Stimulated activated CD4-positive, alpha-beta T cell treated with anti-CD3 and anti-CD28 coated beads, Interleukin-15, amount 100 ng/mL, for 24 hours (primary cell): ENCODE measurements around the gene AGR3.
"Not testable (repeated sequence)": the region's sequence is repeated elsewhere in the genome, so short reads cannot be mapped to it uniquely, and the experiment has no call there.

ENCODE experiments used
- DNase-seq: peaks from one replicate; pipeline ENCODE4 v3.0.0-alpha.2; 2020

AGR3 gene

DNA sequence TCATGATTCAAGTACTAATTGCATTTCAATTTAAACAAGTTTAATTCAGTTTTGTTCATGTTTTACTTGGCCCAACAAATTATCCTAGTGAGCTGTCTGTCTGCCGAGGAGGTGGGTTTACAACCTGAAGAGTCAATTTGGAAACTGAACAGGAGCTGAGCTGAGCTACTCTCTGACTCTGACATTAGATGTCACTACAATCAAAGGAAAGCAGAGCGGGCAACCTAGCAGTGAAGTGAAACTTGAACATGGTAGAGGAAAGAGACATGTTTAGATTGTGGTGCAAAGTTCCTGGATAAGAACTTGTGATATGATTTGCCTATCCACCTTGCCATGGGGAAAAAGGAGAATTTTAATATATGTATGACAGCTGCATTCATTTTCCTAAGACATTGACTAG lies 9.6 kb upstream of the AGR3 start:
- no peak for DNase-seq

- DNase-seq, result no peak
Observed at GRCh38 chr7:16889851-16890415, 8.2 kb upstream of the AGR3 start.

GRCh38 chr7:16889305-16889704 lies 7.5 kb upstream of the AGR3 start:
- DNase-seq, result no peak

DNA sequence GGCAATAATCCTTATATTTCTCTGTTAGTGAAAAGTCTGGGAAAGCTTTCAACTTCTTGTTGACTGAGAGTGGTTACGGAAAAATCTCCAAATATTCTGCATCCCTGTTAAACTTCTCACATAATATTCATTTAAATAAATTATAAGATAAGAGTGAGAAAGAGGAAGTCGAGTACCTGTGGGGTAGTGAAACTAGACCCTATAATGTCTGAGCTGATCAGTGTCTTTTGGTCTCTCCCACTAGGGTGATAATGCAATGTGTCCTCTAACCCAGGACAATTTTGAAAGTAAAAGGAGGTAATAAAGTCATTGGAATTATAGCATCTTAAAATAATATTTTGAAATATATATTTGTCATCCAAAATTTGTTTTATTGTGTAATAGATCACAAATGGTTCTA lies 2.1 kb upstream of the AGR3 start:
- no peak for DNase-seq

DNA sequence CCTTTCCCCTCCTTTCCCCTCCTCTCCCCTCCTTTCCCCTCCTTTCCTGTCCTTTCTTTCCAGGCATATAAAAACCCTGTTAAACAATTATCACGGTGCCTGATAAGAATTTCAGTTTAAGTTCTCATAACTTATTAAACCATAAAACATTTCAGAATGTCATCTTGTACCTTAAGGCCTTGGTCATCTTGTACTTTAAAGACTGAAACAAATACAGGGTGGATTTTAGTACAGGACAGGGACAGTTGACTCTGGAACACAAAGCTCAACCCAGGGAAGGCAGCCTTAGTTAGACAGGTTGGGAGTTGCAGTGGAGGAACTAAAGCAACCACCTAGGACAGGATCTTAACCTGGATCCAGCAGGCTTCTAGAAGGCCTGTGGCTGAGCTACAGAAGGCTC lies 1.2 kb downstream of the AGR3 start:
- no peak for DNase-seq

DNA sequence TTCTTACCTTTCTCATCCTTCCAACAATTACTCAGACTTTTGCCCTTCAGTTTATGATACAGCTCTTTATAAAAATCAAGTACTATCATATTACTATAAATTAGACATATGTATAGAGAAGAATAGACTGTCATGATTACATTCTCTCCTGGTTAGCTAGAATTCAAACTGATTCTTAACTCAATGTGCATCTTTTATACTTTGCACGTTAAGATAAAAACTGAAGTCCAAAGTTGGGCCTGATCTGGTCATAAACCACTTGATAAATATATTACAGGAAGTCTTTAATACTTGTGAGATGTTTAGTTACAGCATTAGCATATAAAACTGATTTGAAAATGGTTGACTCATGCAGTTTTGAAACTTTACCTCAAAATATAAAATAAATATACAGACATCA lies 2.6 kb downstream of the AGR3 start:
- DNase-seq, result no peak

DNA sequence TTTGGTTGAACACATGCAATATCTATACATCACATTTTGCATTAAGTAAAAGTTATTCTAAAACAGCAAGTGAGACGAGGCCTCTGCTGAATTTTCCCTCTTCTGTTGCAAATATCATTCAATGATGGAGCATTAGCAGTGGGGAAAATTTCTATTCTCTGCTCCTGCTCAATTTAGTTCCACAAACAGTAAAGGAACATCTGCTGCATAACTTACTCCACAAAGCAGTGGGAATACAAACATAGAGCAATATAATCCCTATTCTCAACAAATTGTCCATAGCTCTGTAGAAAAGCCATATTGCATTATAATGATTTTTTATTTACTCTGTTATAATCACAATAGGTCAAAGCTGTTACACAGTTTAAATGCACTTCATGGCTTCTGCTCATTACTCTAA lies 5.9 kb downstream of the AGR3 start:
- no peak for DNase-seq

DNA sequence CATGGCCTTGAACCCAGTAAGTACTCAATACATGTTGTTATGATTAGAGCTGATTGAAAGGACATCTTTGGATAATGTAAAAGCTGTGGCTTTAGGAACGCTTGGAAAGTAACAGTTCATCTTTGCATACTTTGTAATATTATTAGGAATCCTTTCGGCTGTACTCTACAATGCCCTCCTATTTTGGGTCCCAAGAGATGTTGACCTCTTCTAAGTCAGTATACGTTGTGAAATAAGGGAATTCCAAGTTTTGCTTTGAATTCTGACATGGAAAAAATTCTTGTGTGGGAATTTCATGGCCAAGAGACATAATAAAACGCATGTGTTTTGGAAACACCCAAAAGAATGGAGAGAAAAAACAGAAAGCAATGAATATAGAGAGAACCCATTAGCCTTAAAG lies 7.7 kb downstream of the AGR3 start:
- no peak for DNase-seq

DNA sequence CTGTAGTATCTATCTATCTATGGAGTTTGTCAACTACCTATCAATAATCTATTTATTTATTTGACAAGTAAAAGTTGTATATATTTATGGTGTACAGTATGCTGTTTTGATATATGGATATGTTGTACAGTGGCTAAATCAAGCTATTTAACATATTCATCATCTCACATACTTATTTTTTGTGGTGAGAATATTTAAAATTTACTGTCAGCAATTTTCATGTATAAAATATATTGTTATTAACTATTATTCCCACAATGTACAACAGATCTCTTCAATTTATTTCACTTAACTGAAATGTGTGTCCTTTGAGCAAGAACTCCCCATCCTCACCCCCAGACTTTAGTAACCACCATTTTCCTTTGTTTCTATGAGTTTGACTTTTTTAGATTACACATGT lies 14.5 kb downstream of the AGR3 start:
- no peak for DNase-seq

DNA sequence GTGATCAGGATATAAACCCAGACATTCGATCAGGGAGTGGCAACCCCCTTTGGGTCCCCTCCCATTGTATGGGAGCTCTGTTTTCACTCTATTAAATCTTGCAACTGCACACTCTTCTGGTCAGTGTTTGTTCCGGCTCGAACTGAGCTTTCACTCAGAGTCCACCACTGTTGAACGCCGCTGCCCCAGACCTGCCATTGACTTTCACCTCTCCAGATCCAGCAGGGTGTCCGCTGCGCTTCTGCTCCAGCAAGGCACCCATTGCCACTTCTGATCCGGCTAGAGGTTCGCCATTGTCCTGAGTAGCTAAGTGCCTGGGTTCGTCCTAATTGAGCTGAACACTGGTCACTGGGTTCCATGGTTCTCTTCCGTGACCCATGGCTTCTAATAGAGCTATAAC lies 28.6 kb downstream of the AGR3 start:
- DNase-seq, result not testable (repeated sequence)

- no peak for DNase-seq
Observed at GRCh38 chr7:16851829-16852228, 30.0 kb downstream of the AGR3 start.

GRCh38 chr7:16850614-16851466 lies 30.9 kb downstream of the AGR3 start:
- no peak for DNase-seq

DNA sequence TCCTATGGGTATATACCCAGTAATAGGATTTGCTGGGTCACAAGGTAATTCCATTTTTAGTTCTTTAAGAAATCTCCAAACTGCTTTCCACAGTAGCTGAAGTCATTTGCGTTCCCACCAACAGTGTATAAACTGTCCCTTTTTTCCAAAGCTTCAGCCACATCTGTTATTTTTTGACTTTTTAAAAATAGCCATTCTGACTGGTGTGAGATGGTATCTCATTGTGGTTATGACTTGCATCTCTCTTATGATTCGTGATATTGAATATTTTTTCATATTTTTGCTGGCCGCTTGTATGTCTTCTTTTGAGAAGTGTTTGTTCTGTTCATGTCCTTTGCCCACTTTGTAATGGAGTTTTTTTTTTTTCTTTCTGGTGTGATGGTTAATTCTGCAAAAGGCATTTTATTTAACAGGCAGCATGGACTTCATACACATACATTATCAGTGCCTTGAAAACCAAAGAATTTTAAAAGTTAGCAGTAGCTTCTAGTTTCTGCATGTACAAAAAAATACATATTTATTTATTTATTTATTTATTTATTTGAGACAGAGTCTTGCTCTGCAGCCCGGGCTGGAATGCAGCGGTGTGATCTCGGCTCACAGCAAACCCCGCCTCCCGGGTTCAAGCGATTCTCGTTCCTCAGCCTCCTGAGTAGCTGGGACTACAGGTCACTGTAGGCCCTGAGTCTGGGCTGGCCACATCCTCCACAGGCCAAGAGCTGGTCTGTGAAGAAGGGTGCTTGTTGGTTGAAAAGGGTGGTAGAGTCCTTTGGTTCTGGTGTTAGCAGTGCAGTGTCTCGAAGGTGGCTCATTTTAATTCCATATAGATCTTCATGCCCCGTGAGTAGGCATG lies 32.3 kb downstream of the AGR3 start:
- no peak for DNase-seq

DNA sequence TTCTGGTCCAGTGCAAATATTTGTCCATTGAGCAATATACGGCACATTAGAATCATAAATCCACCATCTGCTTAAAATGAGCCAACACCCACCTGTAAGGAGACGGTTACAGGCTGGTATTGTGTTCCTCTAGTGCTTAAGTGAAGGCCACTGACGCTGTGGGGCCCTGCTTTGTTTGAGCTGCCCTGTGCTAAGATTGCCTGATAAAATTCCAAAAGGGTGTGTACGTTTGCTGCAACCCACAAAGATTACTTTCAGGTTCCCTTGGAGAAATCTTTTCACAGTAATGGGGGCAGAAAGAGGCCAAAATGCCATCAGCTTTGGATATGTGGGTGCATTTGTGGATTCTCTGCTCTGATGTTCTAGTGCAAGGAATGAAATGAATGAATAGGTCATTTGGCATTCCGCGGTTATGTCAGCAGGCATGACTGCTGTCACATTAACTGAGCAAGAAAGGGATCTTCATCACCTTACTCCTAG lies 34.4 kb downstream of the AGR3 start:
- no peak for DNase-seq

GRCh38 chr7:16846601-16847165 lies 35.1 kb downstream of the AGR3 start:
- no peak for DNase-seq

- no peak for DNase-seq
Observed at GRCh38 chr7:16845746-16846145, 36.0 kb downstream of the AGR3 start.

DNA sequence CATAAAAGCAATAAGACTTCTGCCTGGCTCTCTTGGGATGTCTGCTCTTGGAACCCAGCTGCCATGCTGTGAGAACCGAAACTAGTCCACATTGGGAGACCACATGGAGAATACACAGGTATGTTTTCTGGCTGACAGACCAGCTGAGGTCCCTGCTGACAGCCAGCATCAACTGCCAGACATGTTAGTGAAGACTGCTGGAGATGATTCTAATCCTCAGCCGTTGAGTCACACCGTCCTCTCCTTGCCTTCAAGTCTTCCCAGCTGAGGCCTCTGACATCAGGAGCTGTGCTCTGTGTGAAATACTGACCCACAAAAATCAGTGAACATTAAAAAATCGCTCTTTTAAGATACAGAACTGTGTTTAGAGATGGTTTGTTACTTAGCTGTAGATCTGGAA lies 40.1 kb downstream of the AGR3 start:
- no peak for DNase-seq

- DNase-seq, result no peak
Observed at GRCh38 chr7:16840094-16840493, 41.7 kb downstream of the AGR3 start.

- no peak for DNase-seq
Observed at GRCh38 chr7:16839646-16840045, 42.1 kb downstream of the AGR3 start.

GRCh38 chr7:16838891-16839290 lies 42.9 kb downstream of the AGR3 start:
- DNase-seq, result no peak

GRCh38 chr7:16838386-16838785 lies 43.4 kb downstream of the AGR3 start:
- no peak for DNase-seq

DNA sequence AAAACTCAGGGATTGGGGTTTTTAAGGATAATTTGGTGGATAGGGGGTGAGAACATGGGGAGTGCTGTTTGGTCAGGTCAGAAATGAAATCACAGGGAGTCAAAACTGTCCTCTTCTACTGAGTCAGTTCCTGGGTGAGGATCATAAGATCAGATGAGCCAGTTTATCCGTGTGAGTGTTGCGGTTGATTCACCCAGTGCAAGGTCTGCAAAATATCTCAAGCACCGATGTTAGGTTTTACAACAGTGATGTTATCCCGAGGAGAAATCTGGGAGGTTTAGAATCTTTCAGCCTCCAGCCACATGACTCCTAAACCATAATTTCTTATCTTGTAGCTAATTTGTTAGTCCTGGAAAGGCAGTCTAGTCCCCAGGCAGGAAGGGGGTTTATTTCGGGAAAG lies 45.3 kb downstream of the AGR3 start:
- DNase-seq, result no peak

GRCh38 chr7:16833373-16833772 lies 48.4 kb downstream of the AGR3 start:
- DNase-seq, result no peak
